BLaER1 treated with 17β-estradiol and CSF1 and Interleukin-3, amounts not matched to agents 10 nM and 100 nM (cell line): ENCODE data around the gene NLGN2.

Source experiments
- H3K27ac ChIP-seq, 11 experiments: shearing (Covaris generic); formaldehyde crosslinking; 2 replicates each; pipeline ENCODE4 v1.8.1; 2022
- H3K27me3 ChIP-seq, 11 experiments: shearing (Covaris generic); formaldehyde crosslinking; 2 replicates each; pipeline ENCODE4 v1.8.1; 2022
- H3K36me3 ChIP-seq, 11 experiments: shearing (Covaris generic); formaldehyde crosslinking; 2 replicates each; pipeline ENCODE4 v1.8.1; 2022
- H3K4me1 ChIP-seq, 10 experiments: shearing (Covaris generic); formaldehyde crosslinking; 2 replicates each; pipeline ENCODE4 v1.8.1; 2022
- H3K4me2 ChIP-seq, 11 experiments: shearing (Covaris generic); formaldehyde crosslinking; 2 replicates each; pipeline ENCODE4 v1.8.1; 2022
- H3K4me3 ChIP-seq, 10 experiments: shearing (Covaris generic); formaldehyde crosslinking; 2 replicates each; pipeline ENCODE4 v1.8.1; 2022
- H3K9ac ChIP-seq, 11 experiments: shearing (Covaris generic); formaldehyde crosslinking; 2 replicates each; pipeline ENCODE4 v1.8.1; 2022
- H3K9me3 ChIP-seq, 11 experiments: shearing (Covaris generic); formaldehyde crosslinking; replicated peaks in 1 of 11; 2 replicates each; pipeline ENCODE4 v1.8.1; 2022
- H4K20me1 ChIP-seq, 11 experiments: shearing (Covaris generic); formaldehyde crosslinking; 2 replicates each; pipeline ENCODE4 v1.8.1; 2022
- Cebpa-rat ChIP-seq, 11 experiments: shearing (Covaris generic); IDR thresholded peaks; 2 replicates each; pipeline ENCODE4 v1.8.1; 2022

NLGN2 gene

DNA sequence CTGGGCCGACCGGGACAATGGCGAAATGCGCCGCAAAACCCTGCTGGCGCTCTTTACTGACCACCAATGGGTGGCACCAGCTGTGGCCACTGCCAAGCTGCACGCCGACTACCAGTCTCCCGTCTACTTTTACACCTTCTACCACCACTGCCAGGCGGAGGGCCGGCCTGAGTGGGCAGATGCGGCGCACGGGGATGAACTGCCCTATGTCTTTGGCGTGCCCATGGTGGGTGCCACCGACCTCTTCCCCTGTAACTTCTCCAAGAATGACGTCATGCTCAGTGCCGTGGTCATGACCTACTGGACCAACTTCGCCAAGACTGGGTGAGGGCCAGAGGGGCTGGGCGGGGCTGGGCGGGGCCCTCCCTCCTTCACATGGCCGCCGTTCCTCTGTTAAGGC, 8.1 kb downstream of the NLGN2 start:
- Histone ChIP-seq H3K9ac (no peak overlapping the region), H3K27ac (no peak overlapping the region), H3K27me3 (no peaks in the 10 kb centered on the region), H3K4me3 (no peak overlapping the region), H3K4me2 (no peak overlapping the region), H3K4me1 (peaks cover 10 to 20% (median 16%) of the 10 kb centered on the region in 10 experiments; a peak in 18 of 20 replicates), H4K20me1 (peaks cover 0 to 11% (median 0%) of the 10 kb centered on the region in 11 experiments; a peak in 2 of 22 replicates), H3K36me3 (peaks cover 0 to 34% (median 21%) of the 10 kb centered on the region in 11 experiments; a peak in 15 of 22 replicates), H3K9me3 (no peaks in the 10 kb centered on the region)
- no peak for TF ChIP-seq Cebpa-rat (IDR thresholded peaks at IDR 0.05)

DNA sequence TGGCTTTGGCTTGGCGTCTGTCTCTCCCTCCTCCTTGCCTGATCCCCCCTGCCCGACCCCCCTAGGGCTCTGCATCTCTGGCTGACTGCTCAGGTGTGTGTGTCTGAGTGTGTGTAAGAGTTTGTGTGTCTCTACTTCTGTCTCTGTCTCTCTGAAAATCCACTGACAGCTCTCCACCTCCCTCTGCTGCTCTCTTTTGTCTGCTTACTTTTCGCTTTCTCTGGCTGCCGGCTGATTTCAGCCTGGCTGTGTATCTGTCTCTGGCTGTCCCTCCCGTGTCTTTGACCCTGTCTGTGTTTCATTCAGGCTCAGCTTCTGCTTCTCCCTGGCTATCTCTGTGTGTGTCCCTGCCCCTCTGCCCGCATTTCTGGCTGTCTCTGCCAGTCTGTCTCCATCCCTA, 8.7 kb downstream of the NLGN2 start:
- Histone ChIP-seq H3K36me3 (peaks cover 0 to 32% (median 21%) of the 10 kb centered on the region in 11 experiments; a peak in 15 of 22 replicates), H3K9me3 (no peaks in the 10 kb centered on the region), H4K20me1 (peaks cover 0 to 11% (median 0%) of the 10 kb centered on the region in 11 experiments; a peak in 2 of 22 replicates), H3K27me3 (no peaks in the 10 kb centered on the region), H3K27ac (no peak overlapping the region), H3K4me2 (no peak overlapping the region), H3K4me1 (peaks cover 10 to 20% (median 16%) of the 10 kb centered on the region in 10 experiments; a peak in 18 of 20 replicates), H3K4me3 (no peak overlapping the region), H3K9ac (peak overlapping the region in 3 of 11 experiments; percentile 7 to 20 (median 19); a peak in 3 of 22 replicates)
- no peak for TF ChIP-seq Cebpa-rat (IDR thresholded peaks at IDR 0.05)

DNA sequence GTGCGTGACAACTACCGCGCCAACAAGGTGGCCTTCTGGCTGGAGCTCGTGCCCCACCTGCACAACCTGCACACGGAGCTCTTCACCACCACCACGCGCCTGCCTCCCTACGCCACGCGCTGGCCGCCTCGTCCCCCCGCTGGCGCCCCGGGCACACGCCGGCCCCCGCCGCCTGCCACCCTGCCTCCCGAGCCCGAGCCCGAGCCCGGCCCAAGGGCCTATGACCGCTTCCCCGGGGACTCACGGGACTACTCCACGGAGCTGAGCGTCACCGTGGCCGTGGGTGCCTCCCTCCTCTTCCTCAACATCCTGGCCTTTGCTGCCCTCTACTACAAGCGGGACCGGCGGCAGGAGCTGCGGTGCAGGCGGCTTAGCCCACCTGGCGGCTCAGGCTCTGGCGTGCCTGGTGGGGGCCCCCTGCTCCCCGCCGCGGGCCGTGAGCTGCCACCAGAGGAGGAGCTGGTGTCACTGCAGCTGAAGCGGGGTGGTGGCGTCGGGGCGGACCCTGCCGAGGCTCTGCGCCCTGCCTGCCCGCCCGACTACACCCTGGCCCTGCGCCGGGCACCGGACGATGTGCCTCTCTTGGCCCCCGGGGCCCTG, 9.5 kb downstream of the NLGN2 start:
- no peak for TF ChIP-seq Cebpa-rat (IDR thresholded peaks at IDR 0.05)
- no peak overlapping the region for H3K4me2 ChIP-seq
- peak overlapping the region in 1 of 11 experiments; percentile 7; a peak in 1 of 22 replicates for H3K9ac ChIP-seq
- no peak overlapping the region for H3K27ac ChIP-seq
- peaks cover 0 to 11% (median 0%) of the 10 kb centered on the region in 11 experiments; a peak in 2 of 22 replicates for H4K20me1 ChIP-seq
- H3K36me3 ChIP-seq, result peaks cover 0 to 32% (median 21%) of the 10 kb centered on the region in 11 experiments; a peak in 15 of 22 replicates
- H3K27me3 ChIP-seq, result no peaks in the 10 kb centered on the region
- peaks cover 10 to 20% (median 16%) of the 10 kb centered on the region in 10 experiments; a peak in 18 of 20 replicates for H3K4me1 ChIP-seq
- no peak overlapping the region for H3K4me3 ChIP-seq
- no peaks in the 10 kb centered on the region for H3K9me3 ChIP-seq

DNA sequence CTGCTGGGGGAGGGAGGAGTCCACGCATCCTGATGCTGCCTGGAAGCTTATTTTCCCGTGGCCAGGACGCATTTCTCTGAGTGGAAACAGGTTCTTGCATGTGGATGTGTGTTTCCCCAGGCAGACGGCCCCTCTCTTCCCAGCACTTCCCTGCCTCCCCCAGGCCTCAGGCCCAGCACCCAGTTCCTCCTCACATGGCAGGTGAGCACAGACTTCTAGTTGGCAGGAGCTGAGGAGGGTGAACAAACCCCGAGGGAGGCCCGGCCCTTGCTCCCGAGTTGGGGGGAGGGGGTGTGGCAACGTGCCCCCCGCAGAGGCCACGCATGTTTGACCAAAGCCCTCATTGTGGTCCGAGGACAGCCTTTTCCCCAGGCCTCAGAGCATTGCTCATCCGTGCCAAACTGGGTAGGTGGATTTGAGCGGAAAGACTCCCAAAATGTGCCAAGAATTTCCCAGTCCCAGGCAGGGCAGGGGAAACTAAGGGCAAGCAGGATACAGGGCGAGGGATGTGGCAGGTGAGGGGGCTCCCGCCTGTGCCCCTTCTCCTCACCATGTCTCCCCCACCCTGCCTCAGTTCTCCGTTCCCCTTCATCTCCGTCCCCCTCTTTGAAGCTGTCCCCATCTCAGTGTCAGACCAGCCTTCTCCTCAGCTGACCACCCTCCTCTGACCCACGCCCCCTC, 11.0 kb downstream of the NLGN2 start:
- Histone ChIP-seq H3K9ac (0 out of 22 replicates have a peak overlapping the region, but pooled peaks of 1 of the 11 experiments have one; percentile 9), H3K36me3 (peaks cover 0 to 32% (median 21%) of the 10 kb centered on the region in 11 experiments; a peak in 15 of 22 replicates), H3K9me3 (no peaks in the 10 kb centered on the region), H4K20me1 (peaks cover 0 to 6% (median 0%) of the 10 kb centered on the region in 11 experiments; a peak in 2 of 22 replicates), H3K4me2 (no peak overlapping the region), H3K27me3 (no peaks in the 10 kb centered on the region), H3K4me1 (peaks cover 3 to 8% (median 5%) of the 10 kb centered on the region in 10 experiments; a peak in 18 of 20 replicates), H3K4me3 (no peak overlapping the region), H3K27ac (no peak overlapping the region)
- no peak for TF ChIP-seq Cebpa-rat (IDR thresholded peaks at IDR 0.05)

DNA sequence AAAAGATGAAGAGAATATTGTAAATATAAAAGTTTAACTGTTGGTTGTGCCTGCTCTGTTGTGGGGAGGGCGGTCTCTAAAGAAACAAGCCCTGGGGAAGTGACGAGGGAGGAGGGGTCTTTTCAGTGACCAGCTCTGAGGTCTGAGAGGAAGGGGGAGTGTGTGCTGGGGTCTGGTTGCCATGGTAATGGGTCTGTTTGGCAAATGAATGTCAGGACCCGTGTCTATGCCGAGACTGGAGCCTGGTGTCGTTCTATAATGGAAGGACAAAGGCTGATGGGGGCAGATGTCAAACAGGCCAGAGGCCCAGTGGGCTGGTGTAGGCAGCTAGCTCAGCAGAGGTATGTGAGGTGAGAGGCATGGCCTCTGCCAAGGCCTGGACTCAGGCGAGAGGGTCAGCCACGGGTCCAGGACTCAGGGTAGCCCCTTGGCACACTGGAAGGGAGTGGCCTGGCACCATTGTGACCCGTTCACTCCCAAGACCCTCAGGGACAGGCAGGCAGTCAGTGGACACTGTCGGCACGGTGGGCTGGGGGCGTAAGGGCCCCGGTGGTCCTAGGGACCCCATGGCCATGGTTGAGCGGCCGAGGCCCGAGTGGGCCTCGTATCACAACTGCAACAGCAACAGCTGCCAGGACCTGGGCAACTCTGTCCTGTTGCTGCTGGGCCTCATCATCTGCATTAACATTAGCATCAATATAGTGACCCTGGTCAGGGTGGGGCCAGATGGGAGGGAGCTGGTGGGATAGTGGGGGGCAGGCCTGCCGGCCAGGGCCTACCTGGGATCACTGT, 12.4 kb downstream of the NLGN2 start, which contains the start of gene SPEM1:
SPEM1 (plus strand) TSS at position 506 of the 792 bp plus-strand sequence; CDS start at position 567, 61 bp downstream.
- Histone ChIP-seq H3K4me2 (no peak within 1 kb of the TSS), H3K9me3 (no peaks in the 10 kb centered on the region), H3K4me3 (no peak within 1 kb of the TSS), H3K4me1 (peaks cover 0 to 9% (median 7%) of the 10 kb centered on the region in 10 experiments; a peak in 12 of 20 replicates), H3K27ac (no peak within 1 kb of the TSS), H4K20me1 (peaks cover 0 to 6% (median 0%) of the 10 kb centered on the region in 11 experiments; a peak in 2 of 22 replicates), H3K36me3 (peaks cover 0 to 25% (median 15%) of the 10 kb centered on the region in 11 experiments; a peak in 15 of 22 replicates), H3K9ac (peak within 1 kb of the TSS in 3 of 11 experiments; percentile 9 to 20 (median 9); a peak in 1 of 22 replicates), H3K27me3 (no peaks in the 10 kb centered on the region)
- TF ChIP-seq Cebpa-rat (IDR thresholded peaks at IDR 0.05), result no peak

DNA sequence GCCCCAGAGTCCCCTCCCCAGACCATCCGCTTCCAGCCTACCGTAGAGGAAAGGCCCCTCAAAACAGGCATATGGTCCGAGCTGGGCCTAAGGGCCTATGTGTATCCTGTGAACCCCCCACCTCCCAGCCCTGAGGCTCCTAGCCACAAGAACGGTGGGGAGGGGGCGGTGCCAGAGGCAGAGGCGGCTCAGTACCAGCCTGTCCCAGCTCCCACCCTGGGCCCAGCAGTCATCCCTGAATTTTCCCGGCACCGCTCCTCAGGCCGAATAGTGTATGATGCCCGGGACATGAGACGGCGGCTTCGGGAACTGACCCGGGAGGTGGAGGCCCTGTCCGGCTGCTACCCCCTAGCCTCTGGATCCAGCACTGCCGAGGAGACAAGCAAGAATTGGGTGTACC, 13.5 kb downstream of the NLGN2 start:
- no peak overlapping the region for H3K9ac ChIP-seq
- no peak overlapping the region for H3K4me2 ChIP-seq
- no peaks in the 10 kb centered on the region for H3K9me3 ChIP-seq
- no peak for TF ChIP-seq Cebpa-rat (IDR thresholded peaks at IDR 0.05)
- H4K20me1 ChIP-seq, result peaks cover 0 to 6% (median 0%) of the 10 kb centered on the region in 11 experiments; a peak in 1 of 22 replicates
- peaks cover 0 to 12% (median 9%) of the 10 kb centered on the region in 10 experiments; a peak in 12 of 20 replicates for H3K4me1 ChIP-seq
- peaks cover 0 to 14% (median 8%) of the 10 kb centered on the region in 11 experiments; a peak in 8 of 22 replicates for H3K36me3 ChIP-seq
- no peak overlapping the region for H3K27ac ChIP-seq
- no peaks in the 10 kb centered on the region for H3K27me3 ChIP-seq
- no peak overlapping the region for H3K4me3 ChIP-seq

DNA sequence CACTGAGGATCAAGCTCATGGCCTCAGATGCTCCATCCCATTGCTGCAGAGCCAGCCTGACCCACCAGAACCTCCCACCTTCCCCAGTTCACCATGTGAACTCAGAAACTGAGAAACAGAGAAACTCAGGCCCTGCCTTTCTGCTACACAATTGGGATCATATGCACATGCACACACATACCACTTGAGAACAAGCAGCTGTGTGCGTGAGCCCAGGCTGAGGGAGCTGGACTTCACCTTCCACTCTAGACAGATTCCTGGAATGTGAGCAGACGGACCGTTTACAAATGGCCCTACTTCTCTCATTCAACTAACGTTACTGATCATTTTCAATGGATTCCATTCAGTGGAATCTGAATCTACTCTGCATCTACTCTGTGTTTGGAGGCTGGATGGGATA, 16.0 kb downstream of the NLGN2 start:
- Histone ChIP-seq H3K36me3 (0 out of 22 replicates have a peak, but pooled peaks cover 0 to under 1% (median 0%) of the 10 kb centered on the region in 11 experiments), H3K9ac (no peak overlapping the region), H3K4me2 (no peak overlapping the region), H4K20me1 (no peaks in the 10 kb centered on the region; a peak in 1 of 22 replicates), H3K4me1 (peaks cover 0 to 13% (median 9%) of the 10 kb centered on the region in 10 experiments; a peak in 12 of 20 replicates), H3K27me3 (no peaks in the 10 kb centered on the region), H3K4me3 (no peak overlapping the region), H3K9me3 (no peaks in the 10 kb centered on the region), H3K27ac (no peak overlapping the region)
- TF ChIP-seq Cebpa-rat (IDR thresholded peaks at IDR 0.05), result no peak

DNA sequence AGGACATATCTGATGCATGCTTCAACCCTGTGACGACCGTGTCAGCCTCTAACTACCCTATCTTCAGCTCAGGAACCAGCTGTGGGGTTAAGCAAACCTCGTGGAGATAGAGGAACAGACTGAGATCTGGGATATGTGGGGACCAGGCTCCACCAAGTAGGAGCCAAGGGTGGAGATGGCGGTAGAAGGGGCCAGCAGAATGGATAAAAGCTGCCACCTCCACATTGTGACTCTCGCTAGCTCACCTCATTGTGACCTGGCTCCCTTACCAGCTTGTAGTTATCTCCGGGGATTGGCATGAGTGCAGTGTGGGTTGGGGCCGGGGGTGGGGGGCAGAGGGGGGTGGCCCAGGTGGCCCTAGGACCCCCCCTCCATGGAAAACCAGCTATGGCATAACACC, 17.7 kb downstream of the NLGN2 start, which contains the start of gene SPEM2:
SPEM2 (plus strand) TSS at position 301 of the 400 bp plus-strand sequence; CDS start at position 374, 73 bp downstream.
- TF ChIP-seq Cebpa-rat (IDR thresholded peaks at IDR 0.05), result no peak

More for the DNA sequence above, 17.7 kb downstream of the NLGN2 start, which contains the start of gene SPEM2:
- H3K9me3 ChIP-seq, result no peaks in the 10 kb centered on the region
- H3K27ac ChIP-seq, result peak within 1 kb of the TSS in 1 of 11 experiments; percentile 44; a peak in 2 of 22 replicates
- peak within 1 kb of the TSS in 9 of 11 experiments; percentile 4 to 52 (median 34); a peak in 14 of 22 replicates for H3K4me2 ChIP-seq
- no peaks in the 10 kb centered on the region for H3K36me3 ChIP-seq
- no peaks in the 10 kb centered on the region for H3K27me3 ChIP-seq
- H3K4me1 ChIP-seq, result peaks cover 0 to 15% (median 9%) of the 10 kb centered on the region in 10 experiments; a peak in 12 of 20 replicates
- no peak within 1 kb of the TSS for H3K4me3 ChIP-seq
- H4K20me1 ChIP-seq, result no peaks in the 10 kb centered on the region; a peak in 1 of 22 replicates
- H3K9ac ChIP-seq, result no peak within 1 kb of the TSS
